GM12878 (cell line): Measurements from ENCODE around the gene TP53BP1.

ENCODE experiments used
- MTA3 ChIP-seq: IDR thresholded peaks from 2 replicates; pipeline ENCODE4 v1.6.1; 2012; ENCODE audit warnings: low read length, inconsistent platforms, borderline replicate concordance
- ZNF24 ChIP-seq: fragments of 450-650 bp; IDR thresholded peaks from 2 replicates; pipeline ENCODE4 v1.6.1; 2017; ENCODE audit warnings: antibody characterized with exemption, mild to moderate bottlenecking

DNA sequence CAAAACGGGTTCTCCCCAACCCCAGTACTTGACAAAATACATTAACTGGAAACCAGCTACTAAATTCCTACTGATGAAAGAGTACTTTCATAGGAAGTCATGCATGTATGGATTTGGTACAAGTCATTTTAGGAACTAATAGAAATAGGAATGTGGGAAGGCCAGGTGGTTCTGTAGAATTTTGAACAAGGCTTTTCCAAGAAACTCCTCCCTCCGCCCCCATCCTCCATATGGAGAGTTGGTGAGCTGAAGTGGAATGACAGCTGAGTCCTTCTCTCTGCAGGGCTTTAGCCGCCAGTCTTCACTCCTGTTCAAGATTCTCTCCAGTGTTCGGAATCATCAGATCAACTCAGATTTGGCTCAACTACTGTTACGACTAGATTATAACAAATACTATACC lies 88.8 kb downstream of the TP53BP1 start:
- TF ChIP-seq ZNF24 (no peak), MTA3 (no peak)
